Measurements from ENCODE around the gene IHH.

Gene IHH

GRCh38 chr2:219037783-219038499 is 22.8 kb downstream of the IHH start:
- Histone ChIP-seq H3K27me3 (ENCODE audit: insufficient read depth, low read depth) (peaks cover 64% of the 10 kb centered on the region), H2AFZ (ENCODE audit: low read depth) (no peak overlapping the region), H3K27ac (no peak overlapping the region)

GRCh38 chr2:219035942-219036341 is 24.8 kb downstream of the IHH start:
- H2AFZ ChIP-seq (ENCODE audit: low read depth) = no peak overlapping the region
- no peak overlapping the region for H3K4me2 ChIP-seq
- H3K79me2 ChIP-seq (ENCODE audit: insufficient read depth, low read depth) = no peaks in the 10 kb centered on the region
- no peak for TF ChIP-seq CTCF (conservative IDR thresholded peaks at IDR 0.05; ENCODE audit: low read depth, low read length)
- H3K9ac ChIP-seq = no peak overlapping the region
- H3K4me3 ChIP-seq (IDR thresholded peaks at IDR 0.05; ENCODE audit: insufficient read depth, low read depth, low read length) = no peak overlapping the region
- H3K36me3 ChIP-seq (ENCODE audit: insufficient read depth) = no peaks in the 10 kb centered on the region
- no peaks in the 10 kb centered on the region for H4K20me1 ChIP-seq (ENCODE audit: insufficient read depth)
- no peaks in the 10 kb centered on the region for H3K4me1 ChIP-seq (ENCODE audit: low read depth, poor library complexity, severe bottlenecking)
- H3K27me3 ChIP-seq (ENCODE audit: insufficient read depth, low read depth) = peaks cover 59% of the 10 kb centered on the region
- H3K27ac ChIP-seq = no peak overlapping the region

More at GRCh38 chr2:219037783-219038499, 22.8 kb downstream of the IHH start:
- Histone ChIP-seq H3K4me2 (no peak overlapping the region), H3K4me3 (IDR thresholded peaks at IDR 0.05; ENCODE audit: insufficient read depth, low read depth, low read length) (no peak overlapping the region), H3K4me1 (ENCODE audit: low read depth, poor library complexity, severe bottlenecking) (no peaks in the 10 kb centered on the region), H4K20me1 (ENCODE audit: insufficient read depth) (no peaks in the 10 kb centered on the region), H3K36me3 (ENCODE audit: insufficient read depth) (no peaks in the 10 kb centered on the region), H3K9ac (no peak overlapping the region), H3K79me2 (ENCODE audit: insufficient read depth, low read depth) (no peaks in the 10 kb centered on the region)
- TF ChIP-seq CTCF (conservative IDR thresholded peaks at IDR 0.05; ENCODE audit: low read depth, low read length) = no peak

DNA sequence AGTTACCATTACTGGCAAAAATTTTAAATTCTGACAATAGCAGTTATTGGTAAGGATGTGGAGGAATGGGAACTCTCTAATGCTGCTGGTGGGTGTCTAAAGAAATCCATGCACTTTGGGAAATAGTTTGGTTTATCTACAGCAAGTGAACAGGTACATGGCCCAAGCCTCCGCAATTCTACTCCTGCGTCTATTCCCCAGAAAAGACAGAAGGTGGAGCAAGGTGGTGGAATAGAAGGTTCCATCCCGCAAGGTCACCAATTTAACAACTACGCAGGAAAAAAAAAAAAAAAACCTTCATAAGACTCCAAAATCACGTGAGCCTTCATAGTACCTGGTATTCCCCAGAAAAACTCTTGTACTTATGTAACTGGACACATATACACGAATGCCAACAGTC is 25.9 kb downstream of the IHH start:
- H3K4me1 ChIP-seq (ENCODE audit: low read depth, poor library complexity, severe bottlenecking) = no peaks in the 10 kb centered on the region
- no peak overlapping the region for H3K9ac ChIP-seq
- H3K36me3 ChIP-seq (ENCODE audit: insufficient read depth) = no peaks in the 10 kb centered on the region
- H3K79me2 ChIP-seq (ENCODE audit: insufficient read depth, low read depth) = no peaks in the 10 kb centered on the region
- no peak for TF ChIP-seq CTCF (conservative IDR thresholded peaks at IDR 0.05; ENCODE audit: low read depth, low read length)
- H3K27me3 ChIP-seq (ENCODE audit: insufficient read depth, low read depth) = peaks cover 56% of the 10 kb centered on the region
- no peak overlapping the region for H3K4me3 ChIP-seq (IDR thresholded peaks at IDR 0.05; ENCODE audit: insufficient read depth, low read depth, low read length)
- no peak overlapping the region for H2AFZ ChIP-seq (ENCODE audit: low read depth)
- no peak overlapping the region for H3K4me2 ChIP-seq
- no peak overlapping the region for H3K27ac ChIP-seq
- H4K20me1 ChIP-seq (ENCODE audit: insufficient read depth) = no peaks in the 10 kb centered on the region

GRCh38 chr2:219032051-219032745 is 28.5 kb downstream of the IHH start:
- Histone ChIP-seq H3K9ac (no peak overlapping the region), H3K4me3 (IDR thresholded peaks at IDR 0.05; ENCODE audit: insufficient read depth, low read depth, low read length) (no peak overlapping the region), H3K27me3 (ENCODE audit: insufficient read depth, low read depth) (peaks cover 56% of the 10 kb centered on the region), H3K36me3 (ENCODE audit: insufficient read depth) (no peaks in the 10 kb centered on the region), H2AFZ (ENCODE audit: low read depth) (no peak overlapping the region), H3K4me1 (ENCODE audit: low read depth, poor library complexity, severe bottlenecking) (no peaks in the 10 kb centered on the region), H3K79me2 (ENCODE audit: insufficient read depth, low read depth) (no peaks in the 10 kb centered on the region), H3K4me2 (no peak overlapping the region), H3K27ac (no peak overlapping the region), H4K20me1 (ENCODE audit: insufficient read depth) (no peaks in the 10 kb centered on the region)
- no peak for TF ChIP-seq CTCF (conservative IDR thresholded peaks at IDR 0.05; ENCODE audit: low read depth, low read length)
